PFSK-1 (cell line): ENCODE results near the gene ZNF32.

Experiments used
- FOXP2 ChIP-seq: optimal IDR thresholded peaks from 2 replicates; pipeline ENCODE3; 2011; ENCODE audit warnings: borderline replicate concordance, control low read depth, inconsistent platforms; ENCODE audit not compliant: insufficient read depth; ENCODE audit errors: extremely low read length, extremely low read depth
- POLR2AphosphoS5 ChIP-seq: IDR thresholded peaks from 2 replicates; pipeline ENCODE4 v1.6.1; 2012; ENCODE audit warnings: low read depth, mild to moderate bottlenecking, control low read depth, low read length, moderate library complexity
- REST ChIP-seq, 2 experiments: IDR thresholded peaks; 2 replicates each; pipeline versions ENCODE4 v1.6.1 to v1.8.0; 2011 to 2012; ENCODE audit warnings: low read depth in 2 of 2, low read length in 2 of 2, control low read depth in 1 of 2, inconsistent platforms in 1 of 2, mild to moderate bottlenecking in 1 of 2, moderate library complexity in 1 of 2; ENCODE audit not compliant: insufficient read depth in 1 of 2
- SIN3A ChIP-seq: IDR thresholded peaks from 2 replicates; pipeline ENCODE4 v1.6.1; 2012; ENCODE audit warnings: mild to moderate bottlenecking, low read length, moderate library complexity, borderline replicate concordance; ENCODE audit not compliant: insufficient read depth
- TAF1 ChIP-seq: IDR thresholded peaks from 2 replicates; pipeline ENCODE4 v1.6.1; 2012; ENCODE audit warnings: low read length, control low read depth, borderline replicate concordance; ENCODE audit not compliant: insufficient read depth

GRCh38 chr10:43679509-43679908 is 30.8 kb upstream of the ZNF32 start:
- TF ChIP-seq TAF1 (no peak), REST (IDR thresholded peaks at IDR 0.05; ENCODE audit: insufficient read depth in 1 of 2, low read depth in 2 of 2, low read length in 2 of 2) (no peak), FOXP2 (no peak), POLR2AphosphoS5 (no peak), SIN3A (no peak)
